ENCODE measurements around the gene TFPI. TPM values are rescaled to one million over a fixed set of nuclear protein-coding genes. Genes with fewer than 3 reads are reported as not detected.
A peak's percentile ranks its signal among the peaks of the same experiment; 100 is the strongest.

Gene TFPI
- total RNA-seq, 2 donors from 2014 or later, result 8.8 to 23.4 TPM

DNA sequence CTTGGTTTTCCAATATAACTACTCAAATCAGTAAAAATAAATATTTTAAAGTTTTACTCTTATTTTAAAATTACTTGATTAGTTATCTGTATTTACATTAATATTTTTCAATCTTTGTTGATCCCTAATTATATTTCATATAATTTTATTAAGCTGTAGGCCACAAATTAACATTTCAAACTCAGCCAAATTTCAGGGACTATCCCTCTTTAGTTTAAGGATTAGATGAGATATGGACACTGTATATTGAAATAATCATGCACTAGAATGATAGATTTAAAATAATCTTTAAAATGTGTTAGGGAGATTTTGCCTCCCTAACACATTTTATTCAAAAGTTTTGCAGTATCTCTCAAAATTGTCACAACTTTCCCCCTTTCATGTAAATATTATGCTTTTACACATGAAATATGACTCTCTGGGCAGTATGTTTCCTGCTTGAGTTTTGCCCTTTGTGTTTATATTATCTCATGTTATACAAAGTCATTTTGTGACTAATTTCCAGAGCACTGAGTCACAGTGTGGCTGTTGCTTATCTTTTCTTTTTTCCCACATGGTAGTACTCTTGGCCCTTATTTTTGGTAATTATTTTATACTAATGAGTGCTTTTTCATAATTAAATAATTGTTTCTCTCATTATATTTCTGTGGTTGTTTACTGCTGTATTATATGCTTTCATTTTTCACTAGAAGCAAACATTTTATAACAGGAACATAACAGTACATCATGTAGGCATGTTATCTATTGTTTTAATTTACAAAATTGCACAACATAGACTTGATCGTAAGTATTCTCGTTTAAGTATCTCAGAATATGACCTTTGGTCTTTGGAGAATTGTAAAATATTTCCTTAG, 1.2 kb downstream of the TFPI start:
- Histone ChIP-seq H3K9me3 (no peaks in the 10 kb centered on the region), H3K36me3 (no peaks in the 10 kb centered on the region), H3K27me3 (no peaks in the 10 kb centered on the region), H3K4me3 (peak overlapping the region; percentile 23), H3K4me1 (no peaks in the 10 kb centered on the region), H3K27ac (peak overlapping the region; percentile 20), H3K9ac (ENCODE audit: low read depth in 2 of 2, low read length in 2 of 2) (no peak overlapping the region)
- DNase-seq, result no peak
- TF ChIP-seq, protein P1, sequence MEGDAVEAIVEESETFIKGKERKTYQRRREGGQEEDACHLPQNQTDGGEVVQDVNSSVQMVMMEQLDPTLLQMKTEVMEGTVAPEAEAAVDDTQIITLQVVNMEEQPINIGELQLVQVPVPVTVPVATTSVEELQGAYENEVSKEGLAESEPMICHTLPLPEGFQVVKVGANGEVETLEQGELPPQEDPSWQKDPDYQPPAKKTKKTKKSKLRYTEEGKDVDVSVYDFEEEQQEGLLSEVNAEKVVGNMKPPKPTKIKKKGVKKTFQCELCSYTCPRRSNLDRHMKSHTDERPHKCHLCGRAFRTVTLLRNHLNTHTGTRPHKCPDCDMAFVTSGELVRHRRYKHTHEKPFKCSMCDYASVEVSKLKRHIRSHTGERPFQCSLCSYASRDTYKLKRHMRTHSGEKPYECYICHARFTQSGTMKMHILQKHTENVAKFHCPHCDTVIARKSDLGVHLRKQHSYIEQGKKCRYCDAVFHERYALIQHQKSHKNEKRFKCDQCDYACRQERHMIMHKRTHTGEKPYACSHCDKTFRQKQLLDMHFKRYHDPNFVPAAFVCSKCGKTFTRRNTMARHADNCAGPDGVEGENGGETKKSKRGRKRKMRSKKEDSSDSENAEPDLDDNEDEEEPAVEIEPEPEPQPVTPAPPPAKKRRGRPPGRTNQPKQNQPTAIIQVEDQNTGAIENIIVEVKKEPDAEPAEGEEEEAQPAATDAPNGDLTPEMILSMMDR (IDR thresholded peaks at IDR 0.05), result no peak
- intact Hi-C loops (cut with DNase I), result no loop called here

DNA sequence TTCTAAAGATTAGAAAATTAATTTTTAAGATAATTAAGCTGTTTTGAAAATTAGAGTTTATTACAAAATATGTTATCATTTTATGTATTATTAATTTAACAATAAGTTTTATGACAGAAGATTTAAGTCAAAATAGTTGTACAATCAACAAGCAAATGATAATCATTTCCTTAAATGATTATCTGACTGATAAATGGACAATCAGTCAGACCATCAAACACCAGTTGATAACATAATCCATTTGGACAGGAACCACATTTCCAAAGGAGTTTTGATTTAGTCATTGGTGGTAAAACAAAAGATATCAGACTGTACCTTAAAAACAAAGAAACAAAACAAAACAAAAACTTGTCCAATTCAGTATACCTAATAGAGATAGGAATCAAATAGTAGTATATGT, 1.9 kb downstream of the TFPI start:
- Histone ChIP-seq H3K4me1 (no peaks in the 10 kb centered on the region), H3K9me3 (no peaks in the 10 kb centered on the region), H3K27me3 (no peaks in the 10 kb centered on the region), H3K9ac (ENCODE audit: low read depth in 2 of 2, low read length in 2 of 2) (no peak overlapping the region), H3K27ac (no peak overlapping the region), H3K36me3 (no peaks in the 10 kb centered on the region), H3K4me3 (no peak overlapping the region)
- TF ChIP-seq, protein P1 (IDR thresholded peaks at IDR 0.05), result no peak
- DNase-seq, result no peak
- intact Hi-C loops (cut with DNase I), result no loop called here

- Histone ChIP-seq H3K4me1 (no peaks in the 10 kb centered on the region), H3K9me3 (no peaks in the 10 kb centered on the region), H3K36me3 (no peaks in the 10 kb centered on the region), H3K27ac (no peak overlapping the region), H3K9ac (ENCODE audit: low read depth in 2 of 2, low read length in 2 of 2) (no peak overlapping the region), H3K4me3 (no peak overlapping the region), H3K27me3 (no peaks in the 10 kb centered on the region)
- no peak for DNase-seq
- TF ChIP-seq, protein P1 (IDR thresholded peaks at IDR 0.05), result no peak
- intact Hi-C loops (cut with DNase I), result no loop called here
Measured at GRCh38 chr2:187550857-187551256, 3.4 kb downstream of the TFPI start.

DNA sequence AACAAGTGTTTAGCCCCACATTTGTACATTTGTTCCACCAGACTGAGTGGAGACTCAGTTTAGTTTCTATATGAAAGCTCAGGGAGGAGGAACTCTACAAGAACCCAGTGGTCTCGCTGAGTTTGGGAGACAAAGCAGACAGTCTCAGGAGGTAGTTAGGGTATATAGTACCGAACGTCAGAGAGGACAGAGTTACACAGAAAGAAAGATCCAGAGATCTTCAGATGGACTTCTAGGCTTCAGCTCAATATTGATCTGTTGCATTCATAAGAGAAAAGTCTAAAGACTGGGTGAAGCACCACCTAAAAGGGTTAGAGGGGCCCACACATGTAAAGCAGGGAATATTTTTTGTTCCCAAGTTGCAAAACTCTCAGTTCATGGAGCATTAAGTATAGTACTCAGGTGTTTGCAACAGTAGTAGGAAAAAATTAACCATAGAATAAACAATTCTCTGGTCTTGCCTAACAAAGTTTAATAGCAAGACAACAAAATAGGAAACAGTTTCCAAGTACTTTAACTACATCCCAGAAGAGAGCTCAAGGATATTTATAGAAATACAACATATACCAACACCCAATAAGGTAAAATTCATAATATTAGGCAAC, 4.2 kb downstream of the TFPI start:
- TF ChIP-seq, protein P1 (IDR thresholded peaks at IDR 0.05), result no peak
- Histone ChIP-seq H3K27ac (no peak overlapping the region), H3K9ac (ENCODE audit: low read depth in 2 of 2, low read length in 2 of 2) (no peak overlapping the region), H3K4me1 (no peaks in the 10 kb centered on the region), H3K27me3 (no peaks in the 10 kb centered on the region), H3K9me3 (no peaks in the 10 kb centered on the region), H3K4me3 (no peak overlapping the region), H3K36me3 (no peaks in the 10 kb centered on the region)
- no peak for DNase-seq
- intact Hi-C loops (cut with DNase I), result no loop called here

DNA sequence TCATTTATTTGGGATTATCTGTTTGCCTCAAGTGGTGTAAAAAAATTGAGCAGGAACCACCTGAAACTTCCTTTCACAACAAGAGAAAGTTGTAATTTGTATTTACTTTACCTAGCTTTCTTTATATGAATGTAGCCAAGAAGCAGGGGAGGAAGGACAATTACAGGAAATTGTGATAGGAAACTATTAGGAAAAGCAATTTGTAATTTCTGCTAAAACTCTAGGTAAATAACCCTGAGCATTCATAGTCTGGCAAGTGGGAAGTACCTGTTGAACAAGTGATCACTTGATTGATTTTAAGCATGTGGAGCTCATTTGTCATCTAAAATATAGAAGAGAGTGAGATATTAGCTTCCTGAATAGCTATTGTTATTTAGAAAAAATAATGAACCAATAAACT, 5.0 kb downstream of the TFPI start:
- no peaks in the 10 kb centered on the region for H3K4me1 ChIP-seq
- no peaks in the 10 kb centered on the region for H3K36me3 ChIP-seq
- intact Hi-C loops (cut with DNase I), result no loop called here
- no peaks in the 10 kb centered on the region for H3K9me3 ChIP-seq
- no peaks in the 10 kb centered on the region for H3K27me3 ChIP-seq
- TF ChIP-seq, protein P1 (IDR thresholded peaks at IDR 0.05), result no peak
- H3K4me3 ChIP-seq, result no peak overlapping the region
- no peak for DNase-seq
- H3K9ac ChIP-seq (ENCODE audit: low read depth in 2 of 2, low read length in 2 of 2), result no peak overlapping the region
- H3K27ac ChIP-seq, result no peak overlapping the region
